K562 (cell line): ENCODE results near the gene ITGA1. TPM values are rescaled to one million over a fixed set of nuclear protein-coding genes. Genes with fewer than 3 reads are reported as not detected.

Source experiments
- ATAC-seq: fragments of 200-7000 bp; cut with Tn5 transposase; 3 replicates; pipeline ENCODE4 v1.9.1; 2020; ENCODE audit warnings: moderate library complexity
- BruUV-seq: library from RNA; stranded (reverse); fragments of 400-500 nt; replicated peaks from 2 replicates; lab custom pipeline; 2021; lab: Mats Ljungman, UMichigan
- CTCF ChIA-PET: fragments of 300-600 bp; formaldehyde crosslinking; extraction: SDS; loops from one replicate; lab custom pipeline; 2021; ENCODE audit warnings: low intra/inter-chr PET ratio; lab: Yijun Ruan, JAX
- POLR2A ChIA-PET: fragments of 300-600, 350-650 bp; sonication (Branson Sonifier 250); formaldehyde crosslinking; extraction: SDS; loops from one replicate; lab custom pipeline; 2021; ENCODE audit warnings: antibody characterized with exemption, inconsistent platforms; lab: Yijun Ruan, JAX
- DNase-seq, 4 experiments: peaks; one replicate each; pipeline versions ENCODE4 v3.0.0 to v3.0.0-alpha.2; 2011 to 2018; ENCODE audit warnings: low spot score in 3 of 4, mixed read lengths in 3 of 4; ENCODE audit errors: extremely low read depth in 1 of 4
- FAIRE-seq: peaks from 2 replicates; lab custom pipeline; 2011; peaks lifted over from hg19 to GRCh38; lab: Jason Lieb, UNC
- H2AFZ ChIP-seq: 2 replicates; pipeline ENCODE4 v1.6.0; 2011; ENCODE audit warnings: low read depth, low read length, control low read depth, inconsistent platforms
- H3K27ac ChIP-seq: fragments of 200-600 bp; 3 replicates; pipeline ENCODE4 v1.8.0; 2011; ENCODE audit warnings: low read depth, mild to moderate bottlenecking, control low read depth, inconsistent platforms, low read length, moderate library complexity, mixed read lengths; ENCODE audit errors: extremely low read depth
- H3K27me3 ChIP-seq, 2 experiments: fragments of 300-600 bp in 1 of 2; 2 replicates in 1 of 2; 3 replicates in 1 of 2; pipeline versions ENCODE4 v1.6.0 to v1.8.0; 2011; ENCODE audit warnings: inconsistent platforms in 2 of 2, low read length in 2 of 2, mild to moderate bottlenecking in 1 of 2, mixed read lengths in 1 of 2, moderate library complexity in 1 of 2; ENCODE audit not compliant: control insufficient read depth in 2 of 2, insufficient read depth in 2 of 2
- H3K36me3 ChIP-seq: fragments of 300-600 bp; 3 replicates; pipeline ENCODE4 v1.8.0; 2011; ENCODE audit warnings: mild to moderate bottlenecking, low read length, inconsistent platforms; ENCODE audit not compliant: control insufficient read depth, insufficient read depth
- H3K4me1 ChIP-seq, 2 experiments: fragments of 200-600 bp in 1 of 2; replicated peaks in 1 of 2; 2 replicates in 1 of 2; 3 replicates in 1 of 2; pipeline versions ENCODE4 v1.5.1 to v1.8.0; 2011; ENCODE audit warnings: inconsistent platforms in 2 of 2, low read length in 2 of 2, mild to moderate bottlenecking in 1 of 2, mixed read lengths in 1 of 2, moderate library complexity in 1 of 2; ENCODE audit not compliant: control insufficient read depth in 2 of 2, insufficient read depth in 2 of 2
- H3K4me2 ChIP-seq: 2 replicates; pipeline ENCODE4 v1.6.1; 2011; ENCODE audit warnings: low read length, control low read depth, inconsistent platforms, mixed read lengths; ENCODE audit not compliant: insufficient read depth
- H3K4me3 ChIP-seq: fragments of 200-600 bp; sonication (generic), shearing (Covaris generic); 2 replicates; pipeline ENCODE4 v1.5.1; 2016; ENCODE audit warnings: control low read depth, inconsistent platforms
- H3K79me2 ChIP-seq: fragments of 200-600 bp; 3 replicates; pipeline ENCODE4 v1.8.0; 2011; ENCODE audit warnings: low read length, inconsistent platforms; ENCODE audit not compliant: control insufficient read depth, insufficient read depth
- H3K9ac ChIP-seq, 2 experiments: 2 replicates each; pipeline versions ENCODE4 v1.6.0 to v1.6.1; 2011; ENCODE audit warnings: low read depth in 2 of 2, low read length in 2 of 2, control low read depth in 1 of 2, inconsistent platforms in 1 of 2, mild to moderate bottlenecking in 1 of 2, mixed read lengths in 1 of 2; ENCODE audit not compliant: insufficient read depth in 1 of 2
- H3K9me1 ChIP-seq: one replicate; pipeline ENCODE4 v1.6.0; 2011; ENCODE audit warnings: inconsistent platforms, mild to moderate bottlenecking, low read length, moderate library complexity; ENCODE audit not compliant: control insufficient read depth, insufficient read depth
- H3K9me3 ChIP-seq: replicated peaks from 2 replicates; pipeline ENCODE4 v1.5.1; 2011; ENCODE audit warnings: low read depth, low read length, inconsistent platforms; ENCODE audit not compliant: control insufficient read depth, insufficient read depth
- H4K20me1 ChIP-seq: replicated peaks from 2 replicates; pipeline ENCODE4 v1.6.1; 2011; ENCODE audit warnings: low read length, inconsistent platforms, mixed read lengths; ENCODE audit not compliant: control insufficient read depth, insufficient read depth
- ADNP ChIP-seq: fragments of 200-800 bp; sonication (Bioruptor generic); IDR thresholded peaks from 2 replicates; pipeline ENCODE4 v1.6.1; 2016; ENCODE audit warnings: missing genetic modification characterization, missing compliant biosample characterization
- C11orf30 ChIP-seq: fragments of 450-650 bp; IDR thresholded peaks from 2 replicates; pipeline ENCODE4 v1.6.1; 2016; ENCODE audit warnings: low read depth, mild to moderate bottlenecking
- CCAR2 ChIP-seq: fragments of 200-400 bp; formaldehyde crosslinking; IDR thresholded peaks from 2 replicates; pipeline ENCODE4 v1.6.1; 2017; ENCODE audit warnings: mild to moderate bottlenecking, low read depth, low read length
- CREB1 ChIP-seq, 2 experiments: sonication (generic) in 1 of 2; formaldehyde crosslinking in 1 of 2; IDR thresholded peaks; 2 replicates each; pipeline versions ENCODE4 v1.6.1 to v1.8.0; 2012 to 2022; ENCODE audit warnings: inconsistent platforms in 1 of 2, mild to moderate bottlenecking in 1 of 2, missing genetic modification reagents in 1 of 2, moderate library complexity in 1 of 2
- FOXA1 ChIP-seq: fragments of 450-650 bp; IDR thresholded peaks from 2 replicates; pipeline ENCODE4 v1.6.1; 2016; ENCODE audit warnings: mild to moderate bottlenecking, borderline replicate concordance
- HDAC2 ChIP-seq: fragments of 450-650 bp; IDR thresholded peaks from 2 replicates; pipeline ENCODE4 v1.6.1; 2016; ENCODE audit warnings: mild to moderate bottlenecking
- HSF4 ChIP-seq: fragments of 250-450 bp; sonication (Bioruptor Pico); IDR thresholded peaks from 2 replicates; pipeline ENCODE4 v2.1.2; 2022; ENCODE audit warnings: mild to moderate bottlenecking, moderate library complexity, borderline replicate concordance
- JUN ChIP-seq, 2 experiments: sonication (generic) in 1 of 2; formaldehyde crosslinking in 1 of 2; IDR thresholded peaks; 2 replicates each; pipeline versions ENCODE4 v1.6.1 to v1.8.0; 2012 to 2022; ENCODE audit warnings: borderline replicate concordance in 2 of 2, mild to moderate bottlenecking in 2 of 2, improper control_type of control experiment in 1 of 2, low read depth in 1 of 2, low read length in 1 of 2, missing genetic modification reagents in 1 of 2
- RUNX1 ChIP-seq: sonication (generic); IDR thresholded peaks from 2 replicates; pipeline ENCODE4 v1.6.1; 2016; ENCODE audit warnings: antibody characterized with exemption, low read depth
- SMARCA5 ChIP-seq: fragments of 450-650 bp; IDR thresholded peaks from 2 replicates; pipeline ENCODE4 v1.6.1; 2016
- SPI1 ChIP-seq: IDR thresholded peaks from 2 replicates; pipeline ENCODE4 v1.6.1; 2011; ENCODE audit warnings: low read depth, low read length, control low read depth, borderline replicate concordance
- TFAM ChIP-seq: fragments of 250-450 bp; sonication (Bioruptor Pico); conservative IDR thresholded peaks from 2 replicates; pipeline ENCODE4 v1.5.0; 2021; ENCODE audit warnings: mild to moderate bottlenecking, moderate library complexity
- ZBTB11 ChIP-seq, 3 experiments: fragments of 200-800 bp in 1 of 3; fragments of 250-450 bp in 1 of 3; fragments of 450-650 bp in 1 of 3; sonication (Bioruptor Pico) in 1 of 3; sonication (Bioruptor generic) in 1 of 3; formaldehyde crosslinking in 1 of 3; IDR thresholded peaks; 2 replicates each; pipeline versions ENCODE4 v1.6.1 to v1.8.0; 2016 to 2022; ENCODE audit warnings: mild to moderate bottlenecking in 2 of 3, missing genetic modification characterization in 2 of 3, missing compliant biosample characterization in 1 of 3, moderate library complexity in 1 of 3
- ZBTB17 ChIP-seq: fragments of 450-650 bp; formaldehyde crosslinking; IDR thresholded peaks from 2 replicates; pipeline ENCODE4 v1.4.0; 2020; ENCODE audit warnings: mild to moderate bottlenecking
- ZBTB7A ChIP-seq: IDR thresholded peaks from 2 replicates; pipeline ENCODE4 v1.6.1; 2011; ENCODE audit warnings: low read depth, mild to moderate bottlenecking, low read length, moderate library complexity, borderline replicate concordance; ENCODE audit not compliant: control insufficient read depth
- ZNF12 ChIP-seq: sonication (generic); formaldehyde crosslinking; IDR thresholded peaks from 2 replicates; pipeline ENCODE4 v1.4.0; 2020; ENCODE audit warnings: mild to moderate bottlenecking, missing genetic modification reagents
- WGBS: fragments of 100-300 bp; shearing (Covaris generic); methylation state at CpG from one replicate; pipeline ENCODE4 v1.1.6; 2016; ENCODE audit warnings: low coverage, mixed read lengths; ENCODE audit not compliant: insufficient coverage; ENCODE audit errors: missing lambda C conversion rate; 5-methylcytosine and 5-hydroxymethylcytosine counted together
- in situ Hi-C: fragments of 300-500 bp; cut with MboI; formaldehyde crosslinking; loops from 4 replicates; pipeline ENCODE4 v1.15.0; 2018; ENCODE audit warnings: inconsistent platforms, mixed read lengths
- intact Hi-C: fragments of 100-400 bp; cut with micrococcal nuclease; formaldehyde crosslinking; loops from 2 replicates; pipeline ENCODE4 v1.14.2; 2022
- polyA plus RNA-seq, 8 experiments: library from polyadenylated mRNA; depleted of rRNA in 4 of 8; stranded (reverse) in 5 of 8; unstranded in 3 of 8; fragments of >200 nt; fragmentation: Nextera tagmentation in 2 of 8; fragmentation: Illumina TruSeq in 1 of 8; extraction: Ambion mirVana in 2 of 8; extraction: Trizol in 1 of 8; gene quantifications; 2 replicates each; pipeline versions ENCODE4 v1.2.1 to v1.2.3, GENCODE V29; 2011 to 2014; ENCODE audit warnings: inconsistent platforms in 1 of 8, missing spikeins in 1 of 8
- total RNA-seq, 7 experiments: library from RNA; depleted of rRNA in 6 of 7; stranded (reverse); fragments of >200 nt in 6 of 7; fragmentation: Illumina TruSeq in 2 of 7; extraction: Trizol in 2 of 7; gene quantifications; 2 replicates each; pipeline versions ENCODE4 v1.2.1 to v1.2.3, GENCODE V29; 2011 to 2021; ENCODE audit warnings: low replicate concordance in 1 of 7

The ITGA1 gene
- total and polyA plus RNA-seq, 9 of the 15 experiments (the other 6 are each of a cell fraction or from before 2014, with no cell fraction given) = 0.04 to 0.22 TPM; not detected in 7

GRCh38 chr5:52767217-52767743, 20.4 kb upstream of the ITGA1 start:
- no peak overlapping the region for H3K4me2 ChIP-seq
- H3K36me3 ChIP-seq = no peaks in the 10 kb centered on the region
- ATAC-seq = no peak
- H3K9me1 ChIP-seq = no peaks in the 10 kb centered on the region
- H2AFZ ChIP-seq = no peak overlapping the region
- H3K9ac ChIP-seq = no peak overlapping the region
- TF ChIP-seq FOXA1 = no peak
- no peak for TF ChIP-seq HDAC2
- TF ChIP-seq ZBTB17 (CRISPR knock-in tag) = no peak
- no peak for TF ChIP-seq JUN (IDR thresholded peaks at IDR 0.05; ENCODE audit: borderline replicate concordance, low read depth, low read length)
- TF ChIP-seq JUN (CRISPR knock-in tag; IDR thresholded peaks at IDR 0.05; ENCODE audit: borderline replicate concordance) = no peak
- no peak for TF ChIP-seq HSF4
- no peak for TF ChIP-seq SMARCA5
- TF ChIP-seq CCAR2 = no peak
- no peak for TF ChIP-seq C11orf30
- no peak for TF ChIP-seq RUNX1
- TF ChIP-seq ZNF12 (CRISPR knock-in tag) = no peak
- TF ChIP-seq ZBTB7A = no peak
- no peak for TF ChIP-seq ZBTB11 (CRISPR knock-in tag; IDR thresholded peaks at IDR 0.05)
- TF ChIP-seq TFAM (CRISPR knock-in tag) = no peak
- no peak for TF ChIP-seq CREB1 (IDR thresholded peaks at IDR 0.05)
- no peak for TF ChIP-seq CREB1 (CRISPR knock-in tag; IDR thresholded peaks at IDR 0.05)
- no peak for TF ChIP-seq SPI1
- TF ChIP-seq ADNP (tag) = no peak
- H4K20me1 ChIP-seq = no peaks in the 10 kb centered on the region
- H3K27ac ChIP-seq = no peak overlapping the region
- POLR2A ChIA-PET = interaction anchor here (1.1 kb wide), 1 partner anchor 9 kb away, joined by 3 read pairs; no protein-coding TSS in a partner anchor
- no peaks in the 10 kb centered on the region for H3K79me2 ChIP-seq
- intact Hi-C loops = no loop called here
- no peaks in the 10 kb centered on the region for H3K9me3 ChIP-seq
- no peaks in the 10 kb centered on the region for H3K27me3 ChIP-seq
- WGBS = 0% methylated on average over 2 of the region's 2 CpGs
- no peak overlapping the region for H3K4me3 ChIP-seq
- in situ Hi-C loops = no loop called here
- no peak for DNase-seq
- no TSS peak for BruUV-seq
- FAIRE-seq = no peak
- CTCF ChIA-PET = no interaction called here
- no peaks in the 10 kb centered on the region for H3K4me1 ChIP-seq
